GM21717 (cell line): ENCODE results near the gene SPEM3.
"Not testable (repeated sequence)": the region's sequence is repeated elsewhere in the genome, so short reads cannot be mapped to it uniquely, and the experiment has no call there.

ENCODE experiments used
- ATAC-seq: cut with Tn5 transposase; IDR thresholded peaks from one replicate; pipeline ENCODE4 v1.9.1; 2021; ENCODE audit warnings: mild to moderate bottlenecking, moderate library complexity; ENCODE audit not compliant: unreplicated experiment

The SPEM3 gene

GRCh38 chr17:7468804-7469389 is 40.2 kb downstream of the SPEM3 start:
- no peak for ATAC-seq

- not testable (repeated sequence) for ATAC-seq
Observed at GRCh38 chr17:7469843-7470242, 41.2 kb downstream of the SPEM3 start.

- not testable (repeated sequence) for ATAC-seq
Observed at GRCh38 chr17:7470457-7470973, 41.9 kb downstream of the SPEM3 start.

- ATAC-seq, result no peak
Observed at GRCh38 chr17:7471729-7472128, 43.1 kb downstream of the SPEM3 start.

- not testable (repeated sequence) for ATAC-seq
Observed at GRCh38 chr17:7474767-7475166, 46.1 kb downstream of the SPEM3 start.

- no peak for ATAC-seq
Observed at GRCh38 chr17:7475764-7476422, 47.2 kb downstream of the SPEM3 start.

GRCh38 chr17:7476494-7476893 is 47.8 kb downstream of the SPEM3 start:
- ATAC-seq, result no peak

GRCh38 chr17:7476951-7477350 is 48.3 kb downstream of the SPEM3 start:
- no peak for ATAC-seq

- ATAC-seq, result no peak
Observed at GRCh38 chr17:7477392-7478275, 49.0 kb downstream of the SPEM3 start.

GRCh38 chr17:7478276-7479212 is 49.9 kb downstream of the SPEM3 start:
- no peak for ATAC-seq

GRCh38 chr17:7479213-7480088 is 50.8 kb downstream of the SPEM3 start, which contains the start of gene ZBTB4:
ZBTB4 (minus strand) TSS chr17:7479631; CDS start chr17:7466801, 12,830 bp downstream.
- ATAC-seq, result no peak

- no peak for ATAC-seq
Observed at GRCh38 chr17:7480089-7480384, 51.4 kb downstream of the SPEM3 start.

GRCh38 chr17:7481275-7481674 is 52.6 kb downstream of the SPEM3 start, which contains the start of gene SLC35G6:
SLC35G6 (plus strand) TSS chr17:7481446; CDS start chr17:7481517, 71 bp downstream.
- not testable (repeated sequence) for ATAC-seq

GRCh38 chr17:7481842-7482741 is 53.4 kb downstream of the SPEM3 start:
- not testable (repeated sequence) for ATAC-seq
